LNCAP (cell line): ENCODE data around the gene RAMP2.

Experiments
- CTCF ChIP-seq: fragments of 450-650 bp; IDR thresholded peaks from 2 replicates; pipeline ENCODE4 v1.5.1; 2017; ENCODE audit warnings: mild to moderate bottlenecking

Gene RAMP2

DNA sequence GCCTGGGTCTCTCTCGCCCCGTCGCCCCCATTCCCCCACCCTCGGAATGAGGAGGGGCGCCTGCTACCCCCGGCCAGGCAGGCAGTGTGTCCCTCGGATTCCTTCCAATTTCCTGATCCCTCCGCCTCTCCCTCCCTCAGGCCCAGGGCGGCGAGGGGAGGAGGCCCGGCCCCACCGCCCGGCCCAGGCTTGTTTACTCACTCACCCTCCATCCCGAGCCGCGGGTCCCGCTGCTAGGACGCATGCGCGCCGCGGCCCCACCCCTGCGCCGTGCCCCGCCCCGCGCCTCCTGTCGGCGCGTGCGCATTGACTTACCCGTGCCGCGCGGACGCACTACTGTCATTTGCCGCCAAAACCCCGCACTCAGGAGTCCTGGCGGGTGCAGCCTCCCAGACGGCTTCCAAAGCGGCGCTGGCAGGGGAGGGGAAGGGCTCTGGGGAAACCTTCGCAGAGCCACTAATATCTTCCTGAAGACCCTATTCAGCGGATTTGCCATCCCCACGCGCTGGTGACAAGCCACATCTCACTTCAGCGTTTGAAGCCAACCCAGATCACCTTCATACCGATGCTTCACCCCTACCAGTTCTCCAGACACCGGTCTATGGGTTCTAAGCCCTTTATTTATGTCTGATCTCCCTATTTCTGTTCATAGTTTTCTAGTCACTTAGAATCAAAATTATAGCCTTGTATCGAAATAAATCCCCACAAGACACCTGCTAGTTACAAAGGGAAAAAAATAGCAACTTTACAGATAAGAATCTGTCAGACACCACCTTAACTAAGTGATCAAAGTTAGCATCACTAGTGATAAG, 16.0 kb upstream of the RAMP2 start, which contains the start of gene EZH1:
Gene EZH1, minus strand, starts transcription at position 235 of the 812 bp plus-strand sequence. CDS start 16,099 bp downstream, outside the sequence.
- no peak for TF ChIP-seq CTCF

GRCh38 chr17:42748202-42748907, 12.7 kb upstream of the RAMP2 start:
- TF ChIP-seq CTCF, result no peak

DNA sequence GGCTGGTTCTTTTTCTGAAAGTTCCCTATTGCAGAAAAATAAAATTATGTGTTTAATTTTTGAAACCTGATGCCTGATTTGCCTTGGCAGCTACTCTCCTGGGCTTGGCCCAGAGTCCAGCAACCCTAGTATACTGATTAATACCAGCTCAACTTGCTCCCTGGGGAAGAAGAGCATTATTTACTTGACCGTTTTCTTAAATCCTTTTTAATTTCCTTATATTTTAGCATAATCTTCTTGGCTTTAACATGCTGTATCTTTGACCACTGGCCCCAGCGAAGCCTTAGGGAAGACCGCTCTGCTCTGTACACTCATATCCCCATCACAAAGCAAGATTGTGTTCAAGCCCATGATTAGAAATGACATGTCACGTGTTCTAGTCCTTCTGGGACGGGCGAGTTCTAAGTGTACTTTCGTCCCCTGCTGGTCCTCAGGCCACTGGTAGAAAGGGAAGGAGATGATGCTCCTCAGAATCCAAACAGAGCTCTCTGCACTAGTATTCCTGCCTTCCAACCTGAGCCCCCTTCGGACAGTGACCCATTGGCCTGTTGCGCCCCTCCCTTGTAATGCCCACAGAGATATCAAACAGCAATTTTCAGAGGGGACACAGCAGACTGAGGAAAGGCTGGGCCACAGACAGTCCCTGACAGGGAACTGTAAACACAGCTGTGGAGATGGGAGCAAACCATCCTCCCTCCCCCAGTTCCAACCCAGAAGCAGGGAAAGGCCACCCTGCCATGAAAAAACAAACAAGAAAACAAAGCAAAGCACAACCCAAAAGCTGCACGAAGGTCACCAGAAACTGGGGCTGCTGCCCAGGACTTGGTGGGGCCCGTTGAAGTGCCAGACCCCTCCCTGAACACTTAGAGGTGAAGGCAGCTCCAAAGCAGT, 11.9 kb upstream of the RAMP2 start:
- no peak for TF ChIP-seq CTCF

DNA sequence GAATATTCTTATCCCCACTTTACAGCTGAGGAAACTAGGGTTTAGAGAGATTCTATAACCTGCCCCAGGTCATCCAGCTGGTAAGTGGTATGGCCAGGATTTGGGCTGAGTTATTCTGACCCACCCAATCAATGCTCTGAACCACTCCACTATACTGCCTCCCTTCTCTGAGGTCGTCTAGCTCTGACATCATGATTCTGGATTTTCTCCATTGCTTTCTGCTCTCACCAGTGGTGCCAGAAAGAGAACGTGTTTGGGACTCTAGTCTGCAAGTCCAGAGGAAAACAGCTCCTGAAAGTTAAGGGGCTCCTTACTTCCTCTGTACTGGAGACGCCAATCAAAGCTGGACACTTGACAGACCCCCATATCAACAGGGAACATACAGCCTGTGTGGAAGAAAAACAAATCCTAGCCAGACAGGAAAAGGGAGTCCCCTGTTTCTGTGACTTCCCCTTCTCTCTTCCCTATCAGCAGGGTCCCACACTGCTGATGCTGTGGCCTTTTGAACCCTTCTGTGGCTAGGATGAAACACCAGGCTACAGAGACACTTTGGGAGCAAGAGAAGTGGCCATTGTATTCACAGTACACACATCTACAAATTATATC, 10.2 kb upstream of the RAMP2 start:
- TF ChIP-seq CTCF, result no peak

GRCh38 chr17:42751628-42752027, 9.4 kb upstream of the RAMP2 start:
- TF ChIP-seq CTCF, result no peak

- TF ChIP-seq CTCF, result no peak
Observed at GRCh38 chr17:42754782-42755181, 6.2 kb upstream of the RAMP2 start.
